Glutamatergic neuron (in vitro differentiated cells): ENCODE measurements around the gene DGKZ. TPM values are rescaled to one million over a fixed set of nuclear protein-coding genes. Genes with fewer than 3 reads are reported as not detected.

ENCODE experiments used
- DNase-seq: peaks from one replicate; pipeline ENCODE4 v3.0.0; 2022
- H3K27ac Mint-ChIP-seq: one replicate; pipeline ENCODE4 v1.8.0; 2020; ENCODE audit warnings: mild to moderate bottlenecking, mixed read lengths, inconsistent platforms; ENCODE audit not compliant: unreplicated experiment
- H3K27me3 Mint-ChIP-seq: one replicate; pipeline ENCODE4 v1.8.0; 2020; ENCODE audit warnings: mild to moderate bottlenecking, moderate library complexity, mixed read lengths, inconsistent platforms; ENCODE audit not compliant: unreplicated experiment
- H3K36me3 Mint-ChIP-seq: one replicate; pipeline ENCODE4 v1.8.0; 2020; ENCODE audit warnings: mild to moderate bottlenecking, mixed read lengths, inconsistent platforms; ENCODE audit not compliant: unreplicated experiment
- H3K4me1 Mint-ChIP-seq: one replicate; pipeline ENCODE4 v1.8.0; 2020; ENCODE audit warnings: mild to moderate bottlenecking, low read depth, mixed read lengths, inconsistent platforms; ENCODE audit not compliant: unreplicated experiment
- H3K4me3 Mint-ChIP-seq: one replicate; pipeline ENCODE4 v1.8.0; 2020; ENCODE audit warnings: mild to moderate bottlenecking, mixed read lengths, inconsistent platforms; ENCODE audit not compliant: unreplicated experiment
- H3K9me3 Mint-ChIP-seq: one replicate; pipeline ENCODE4 v1.8.0; 2020; ENCODE audit warnings: mild to moderate bottlenecking, moderate library complexity, mixed read lengths, inconsistent platforms; ENCODE audit not compliant: unreplicated experiment
- total RNA-seq: library from RNA; stranded (reverse); fragmentation: NEBNext Ultra II Directional; extraction: Animal tissue kit (Norgen Biotek cat#: 25700); gene quantifications from one replicate; pipeline ENCODE4 v1.2.1, GENCODE V29; 2021; ENCODE audit not compliant: unreplicated experiment
- TF ChIP-seq, protein P1 (sequence below): fragments of 200-600 bp; sonication (generic); IDR thresholded peaks from one replicate; pipeline ENCODE4 v1.5.0; 2021; ENCODE audit not compliant: partially characterized antibody, unreplicated experiment

The DGKZ gene
- total RNA-seq, 1 donor from 2014 or later: 60.9 TPM

GRCh38 chr11:46393759-46394158 is 46.5 kb downstream of the DGKZ start:
- no peak overlapping the region for H3K4me3 Mint-ChIP-seq
- peaks cover 10% of the 10 kb centered on the region for H3K4me1 Mint-ChIP-seq
- H3K9me3 Mint-ChIP-seq: peaks cover 8% of the 10 kb centered on the region
- no peak for DNase-seq
- no peak overlapping the region for H3K27ac Mint-ChIP-seq
- no peaks in the 10 kb centered on the region for H3K36me3 Mint-ChIP-seq
- TF ChIP-seq, protein P1, sequence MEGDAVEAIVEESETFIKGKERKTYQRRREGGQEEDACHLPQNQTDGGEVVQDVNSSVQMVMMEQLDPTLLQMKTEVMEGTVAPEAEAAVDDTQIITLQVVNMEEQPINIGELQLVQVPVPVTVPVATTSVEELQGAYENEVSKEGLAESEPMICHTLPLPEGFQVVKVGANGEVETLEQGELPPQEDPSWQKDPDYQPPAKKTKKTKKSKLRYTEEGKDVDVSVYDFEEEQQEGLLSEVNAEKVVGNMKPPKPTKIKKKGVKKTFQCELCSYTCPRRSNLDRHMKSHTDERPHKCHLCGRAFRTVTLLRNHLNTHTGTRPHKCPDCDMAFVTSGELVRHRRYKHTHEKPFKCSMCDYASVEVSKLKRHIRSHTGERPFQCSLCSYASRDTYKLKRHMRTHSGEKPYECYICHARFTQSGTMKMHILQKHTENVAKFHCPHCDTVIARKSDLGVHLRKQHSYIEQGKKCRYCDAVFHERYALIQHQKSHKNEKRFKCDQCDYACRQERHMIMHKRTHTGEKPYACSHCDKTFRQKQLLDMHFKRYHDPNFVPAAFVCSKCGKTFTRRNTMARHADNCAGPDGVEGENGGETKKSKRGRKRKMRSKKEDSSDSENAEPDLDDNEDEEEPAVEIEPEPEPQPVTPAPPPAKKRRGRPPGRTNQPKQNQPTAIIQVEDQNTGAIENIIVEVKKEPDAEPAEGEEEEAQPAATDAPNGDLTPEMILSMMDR: no peak
- H3K27me3 Mint-ChIP-seq: peaks cover 14% of the 10 kb centered on the region

DNA sequence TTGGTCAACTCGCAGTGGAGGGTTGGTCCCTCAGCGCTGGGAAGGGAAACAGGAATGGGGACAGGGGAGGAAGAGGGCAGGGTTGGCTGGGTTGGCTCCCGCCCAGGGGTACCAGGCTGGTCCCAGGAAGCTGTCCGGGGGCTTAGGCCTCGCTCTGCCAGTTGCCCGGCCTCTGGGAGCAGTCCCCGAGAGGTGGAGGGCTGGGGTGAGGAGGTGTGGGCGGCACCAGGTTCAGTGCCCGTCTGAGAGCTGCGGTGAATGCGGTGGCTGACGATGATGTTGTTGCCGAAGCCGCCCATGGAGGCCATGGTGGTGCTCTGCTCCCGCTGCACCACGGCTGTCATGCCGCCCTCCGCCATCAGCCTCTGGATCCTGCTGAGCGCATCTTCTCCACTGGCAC is 50.3 kb downstream of the DGKZ start:
- DNase-seq: no peak
- Mint-ChIP-seq H3K27me3 (peaks cover 20% of the 10 kb centered on the region), H3K27ac (no peak overlapping the region), H3K4me3 (no peak overlapping the region), H3K4me1 (peaks cover 10% of the 10 kb centered on the region), H3K9me3 (peaks cover 14% of the 10 kb centered on the region), H3K36me3 (no peaks in the 10 kb centered on the region)
- TF ChIP-seq, protein P1: no peak

GRCh38 chr11:46402957-46403902 is 56.0 kb downstream of the DGKZ start:
- Mint-ChIP-seq H3K27ac (no peak overlapping the region), H3K36me3 (no peaks in the 10 kb centered on the region), H3K4me3 (no peak overlapping the region), H3K9me3 (peaks cover 12% of the 10 kb centered on the region), H3K4me1 (peaks cover 7% of the 10 kb centered on the region), H3K27me3 (peaks cover 15% of the 10 kb centered on the region)
- TF ChIP-seq, protein P1: no peak
- no peak for DNase-seq

- no peak for DNase-seq
- TF ChIP-seq, protein P1: no peak
- H3K9me3 Mint-ChIP-seq: peaks cover 11% of the 10 kb centered on the region
- no peak overlapping the region for H3K4me3 Mint-ChIP-seq
- H3K27ac Mint-ChIP-seq: peak overlapping the region; percentile 33
- H3K4me1 Mint-ChIP-seq: peaks cover 5% of the 10 kb centered on the region
- H3K36me3 Mint-ChIP-seq: no peaks in the 10 kb centered on the region
- H3K27me3 Mint-ChIP-seq: peaks cover 11% of the 10 kb centered on the region
These were observed 57.3 kb downstream of the DGKZ start for GRCh38 chr11:46404476-46405017.

DNA sequence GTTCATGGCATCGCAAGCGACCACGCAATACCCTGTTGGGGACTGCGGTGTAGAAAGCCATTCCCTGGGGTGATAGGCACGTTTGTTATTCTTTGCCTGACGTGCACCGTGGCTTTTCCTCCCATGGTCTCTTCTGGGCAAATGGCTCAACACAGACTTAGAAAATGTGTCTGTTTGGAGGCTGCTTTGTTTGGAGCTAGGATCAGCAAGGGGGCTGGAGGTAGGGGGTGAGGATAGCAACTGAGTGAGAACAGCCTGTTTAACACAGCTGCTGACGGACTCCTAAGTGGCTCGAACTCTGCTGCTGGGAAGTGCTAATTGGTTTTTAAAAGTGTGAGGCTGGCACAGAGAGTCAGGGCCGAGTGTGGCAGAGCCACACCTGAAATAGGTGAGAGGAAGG is 60.4 kb downstream of the DGKZ start:
- Mint-ChIP-seq H3K4me1 (peaks cover 17% of the 10 kb centered on the region), H3K9me3 (peaks cover 11% of the 10 kb centered on the region), H3K27ac (peak overlapping the region; percentile 59), H3K27me3 (peaks cover 11% of the 10 kb centered on the region), H3K4me3 (no peak overlapping the region), H3K36me3 (no peaks in the 10 kb centered on the region)
- no peak for DNase-seq
- TF ChIP-seq, protein P1: no peak
